ENCODE data around the gene DCD. TPM values are rescaled to one million over a fixed set of nuclear protein-coding genes. Genes with fewer than 3 reads are reported as not detected.
"Not testable (repeated sequence)": the region's sequence is repeated elsewhere in the genome, so short reads cannot be mapped to it uniquely, and the experiment has no call there.

The DCD gene
- total RNA-seq, 2 donors from 2014 or later = 6.5 TPM; not detected in 1

DNA sequence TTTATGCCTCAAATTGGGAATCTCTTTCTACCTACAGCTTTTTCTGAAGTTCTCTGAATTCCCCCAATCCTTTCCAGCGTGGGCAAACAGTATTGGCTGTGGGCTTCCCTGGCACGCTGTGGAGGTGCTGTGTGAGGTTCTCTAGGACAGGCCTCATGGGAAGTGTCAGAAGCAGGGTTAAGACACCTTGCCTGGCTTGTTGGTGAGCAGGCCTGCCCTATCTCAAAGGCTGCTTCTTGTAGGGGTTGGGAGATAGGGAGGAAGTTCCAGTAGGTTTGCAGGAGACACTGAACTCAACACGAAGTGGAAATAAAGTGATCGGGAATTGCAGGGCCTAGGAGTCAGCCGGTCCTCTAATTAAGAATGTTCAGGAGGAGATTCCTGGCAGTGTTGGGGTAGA lies 30.0 kb upstream of the DCD start:
- Histone ChIP-seq H3K27me3 (replicated peaks; ENCODE audit: insufficient read depth) (no peaks in the 10 kb centered on the region), H3K9me3 (no peaks in the 10 kb centered on the region), H3K27ac (no peak overlapping the region), H3K36me3 (no peaks in the 10 kb centered on the region), H3K4me3 (no peak overlapping the region), H3K4me1 (ENCODE audit: control insufficient read depth in 1 of 2, low read depth in 2 of 2) (no peaks in the 10 kb centered on the region)
- no peak for DNase-seq (ENCODE audit: low spot score)
- no peak for ATAC-seq (ENCODE audit: insufficient number of reproducible peaks, low FRiP score, low read depth)
- TF ChIP-seq, protein P1, sequence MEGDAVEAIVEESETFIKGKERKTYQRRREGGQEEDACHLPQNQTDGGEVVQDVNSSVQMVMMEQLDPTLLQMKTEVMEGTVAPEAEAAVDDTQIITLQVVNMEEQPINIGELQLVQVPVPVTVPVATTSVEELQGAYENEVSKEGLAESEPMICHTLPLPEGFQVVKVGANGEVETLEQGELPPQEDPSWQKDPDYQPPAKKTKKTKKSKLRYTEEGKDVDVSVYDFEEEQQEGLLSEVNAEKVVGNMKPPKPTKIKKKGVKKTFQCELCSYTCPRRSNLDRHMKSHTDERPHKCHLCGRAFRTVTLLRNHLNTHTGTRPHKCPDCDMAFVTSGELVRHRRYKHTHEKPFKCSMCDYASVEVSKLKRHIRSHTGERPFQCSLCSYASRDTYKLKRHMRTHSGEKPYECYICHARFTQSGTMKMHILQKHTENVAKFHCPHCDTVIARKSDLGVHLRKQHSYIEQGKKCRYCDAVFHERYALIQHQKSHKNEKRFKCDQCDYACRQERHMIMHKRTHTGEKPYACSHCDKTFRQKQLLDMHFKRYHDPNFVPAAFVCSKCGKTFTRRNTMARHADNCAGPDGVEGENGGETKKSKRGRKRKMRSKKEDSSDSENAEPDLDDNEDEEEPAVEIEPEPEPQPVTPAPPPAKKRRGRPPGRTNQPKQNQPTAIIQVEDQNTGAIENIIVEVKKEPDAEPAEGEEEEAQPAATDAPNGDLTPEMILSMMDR (IDR thresholded peaks at IDR 0.05) = no peak

DNA sequence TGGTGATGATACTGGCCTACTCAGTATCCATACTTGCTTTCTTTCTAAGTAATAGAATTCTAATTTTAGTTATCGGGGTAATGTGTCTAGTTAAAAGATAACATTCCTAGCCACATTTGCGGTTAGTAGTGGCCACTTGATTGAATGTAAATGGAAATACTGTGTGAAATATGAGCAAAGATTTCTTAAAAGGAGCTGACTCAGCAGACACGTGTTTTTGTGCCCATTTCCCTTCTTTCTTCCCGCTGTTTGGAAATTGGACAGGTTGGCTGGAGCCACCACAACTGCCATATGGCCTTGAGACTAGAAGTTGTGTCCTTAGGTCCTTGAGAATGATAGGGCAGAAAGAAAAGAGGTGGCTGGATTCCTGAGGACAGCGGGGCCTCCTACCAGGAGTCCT lies 19.8 kb upstream of the DCD start:
- no peaks in the 10 kb centered on the region for H3K9me3 ChIP-seq
- no peak overlapping the region for H3K27ac ChIP-seq
- H3K4me3 ChIP-seq = no peak overlapping the region
- TF ChIP-seq, protein P1 (IDR thresholded peaks at IDR 0.05) = no peak
- no peaks in the 10 kb centered on the region for H3K4me1 ChIP-seq (ENCODE audit: control insufficient read depth in 1 of 2, low read depth in 2 of 2)
- H3K36me3 ChIP-seq = no peaks in the 10 kb centered on the region
- no peaks in the 10 kb centered on the region for H3K27me3 ChIP-seq (replicated peaks; ENCODE audit: insufficient read depth)
- ATAC-seq (ENCODE audit: insufficient number of reproducible peaks, low FRiP score, low read depth) (no peak), DNase-seq (ENCODE audit: low spot score) (no peak)

DNA sequence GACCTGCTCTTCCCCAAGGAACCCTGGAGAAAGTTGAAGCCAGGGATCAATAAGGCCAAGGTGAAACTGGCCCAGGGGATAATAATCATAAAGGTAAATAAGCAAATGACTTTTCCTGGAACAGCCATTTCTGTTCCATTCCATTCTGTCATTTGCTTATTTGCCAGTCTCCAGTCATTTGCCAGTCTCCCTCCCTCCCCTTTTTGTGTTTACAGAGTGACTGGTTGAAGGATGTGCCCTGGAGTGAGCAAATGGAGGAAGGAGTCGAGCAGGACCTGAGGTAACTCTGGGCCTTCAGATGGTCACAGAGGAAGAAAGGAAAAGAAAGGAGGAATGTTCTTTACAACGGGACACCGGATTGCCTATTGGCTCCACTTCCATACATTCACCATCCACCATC lies 17.8 kb upstream of the DCD start:
- Histone ChIP-seq H3K9me3 (no peaks in the 10 kb centered on the region), H3K4me1 (ENCODE audit: control insufficient read depth in 1 of 2, low read depth in 2 of 2) (no peaks in the 10 kb centered on the region), H3K27ac (no peak overlapping the region), H3K4me3 (no peak overlapping the region), H3K27me3 (replicated peaks; ENCODE audit: insufficient read depth) (no peaks in the 10 kb centered on the region), H3K36me3 (no peaks in the 10 kb centered on the region)
- TF ChIP-seq, protein P1 (IDR thresholded peaks at IDR 0.05) = no peak
- ATAC-seq (ENCODE audit: insufficient number of reproducible peaks, low FRiP score, low read depth) = no peak
- DNase-seq (ENCODE audit: low spot score) = no peak

DNA sequence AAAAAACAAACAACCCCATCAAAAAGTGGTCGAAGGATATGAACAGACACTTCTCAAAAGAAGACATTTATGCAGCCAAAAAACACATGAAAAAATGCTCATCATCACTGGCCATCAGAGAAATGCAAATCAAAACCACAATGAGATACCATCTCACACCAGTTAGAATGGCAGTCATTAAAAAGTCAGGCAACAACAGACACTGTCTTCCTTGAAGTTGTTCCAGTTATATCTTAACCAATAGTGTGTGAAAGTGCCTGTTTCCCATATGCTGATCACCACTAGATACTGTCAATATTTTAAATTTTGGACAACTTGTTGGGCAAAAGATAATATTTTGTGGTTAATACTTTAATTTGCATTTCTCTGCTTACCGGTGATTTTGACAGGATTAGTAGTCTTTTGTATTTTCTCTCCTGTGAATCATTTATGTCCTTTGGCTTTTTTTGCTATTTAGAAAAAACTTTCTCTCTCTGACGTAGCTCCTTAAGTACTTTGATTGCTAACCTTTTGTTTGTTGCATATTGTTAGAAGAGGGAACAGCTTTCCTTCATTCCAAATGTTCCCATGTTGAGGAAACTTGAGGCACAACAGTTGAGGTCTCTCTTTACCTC lies 17.0 kb upstream of the DCD start:
- H3K4me3 ChIP-seq; H3K27me3 ChIP-seq (replicated peaks; ENCODE audit: insufficient read depth); H3K36me3 ChIP-seq; H3K9me3 ChIP-seq; H3K27ac ChIP-seq; ATAC-seq (ENCODE audit: insufficient number of reproducible peaks, low FRiP score, low read depth); DNase-seq (ENCODE audit: low spot score); H3K4me1 ChIP-seq (ENCODE audit: control insufficient read depth in 1 of 2, low read depth in 2 of 2): not testable (repeated sequence)

DNA sequence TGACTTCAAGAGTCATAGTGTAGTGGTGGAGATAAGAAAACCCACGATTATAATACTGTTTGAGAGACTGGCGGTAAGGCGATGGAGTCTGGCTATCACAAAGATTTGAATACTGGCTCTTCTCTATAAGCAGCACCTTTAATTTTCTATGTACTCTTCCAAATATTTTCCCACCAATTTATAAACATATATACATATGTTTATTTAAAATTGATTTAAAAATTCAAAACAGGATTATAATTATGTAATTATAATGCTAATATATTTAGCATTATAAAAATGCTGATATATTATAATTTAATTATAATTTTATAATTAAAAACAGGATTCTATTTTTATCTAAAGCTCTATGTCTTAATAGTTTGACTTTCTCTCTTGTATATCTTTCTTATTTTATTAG lies 15.4 kb upstream of the DCD start:
- Histone ChIP-seq H3K9me3 (no peaks in the 10 kb centered on the region), H3K4me3 (no peak overlapping the region), H3K27ac (no peak overlapping the region), H3K4me1 (ENCODE audit: control insufficient read depth in 1 of 2, low read depth in 2 of 2) (no peaks in the 10 kb centered on the region), H3K36me3 (no peaks in the 10 kb centered on the region), H3K27me3 (replicated peaks; ENCODE audit: insufficient read depth) (no peaks in the 10 kb centered on the region)
- ATAC-seq (ENCODE audit: insufficient number of reproducible peaks, low FRiP score, low read depth) (no peak), DNase-seq (ENCODE audit: low spot score) (no peak)
- TF ChIP-seq, protein P1 (IDR thresholded peaks at IDR 0.05) = no peak

DNA sequence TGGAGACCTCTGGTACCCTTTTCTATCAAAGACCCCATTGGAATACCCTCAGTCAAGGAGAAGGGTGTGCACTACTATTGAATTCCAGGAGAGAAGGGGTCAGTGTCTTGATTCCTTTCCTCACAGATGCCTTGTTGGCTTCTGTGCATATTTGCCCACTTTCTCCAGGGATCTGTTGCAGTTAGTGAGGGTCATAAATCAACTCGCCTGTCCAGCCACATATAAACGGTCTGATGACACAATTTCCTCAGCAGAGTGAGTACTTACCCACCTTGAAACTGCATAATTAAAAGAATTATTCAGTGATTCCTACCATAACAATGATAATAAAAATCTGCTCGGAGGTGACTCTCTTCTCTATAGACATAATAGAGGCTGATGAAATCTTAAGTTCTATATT lies 13.9 kb upstream of the DCD start:
- DNase-seq (ENCODE audit: low spot score) = no peak
- no peaks in the 10 kb centered on the region for H3K36me3 ChIP-seq
- H3K27me3 ChIP-seq (replicated peaks; ENCODE audit: insufficient read depth) = no peaks in the 10 kb centered on the region
- H3K4me3 ChIP-seq = no peak overlapping the region
- H3K4me1 ChIP-seq (ENCODE audit: control insufficient read depth in 1 of 2, low read depth in 2 of 2) = no peaks in the 10 kb centered on the region
- no peak for ATAC-seq (ENCODE audit: insufficient number of reproducible peaks, low FRiP score, low read depth)
- H3K27ac ChIP-seq = no peak overlapping the region
- no peaks in the 10 kb centered on the region for H3K9me3 ChIP-seq
- TF ChIP-seq, protein P1 (IDR thresholded peaks at IDR 0.05) = no peak
